HepG2 (cell line): Measurements from ENCODE around the gene LRRC74B. TPM values are rescaled to one million over a fixed set of nuclear protein-coding genes. Genes with fewer than 3 reads are reported as not detected.

Source experiments
- CHD2 ChIP-seq: IDR thresholded peaks from 2 replicates; pipeline ENCODE4 v1.6.1; 2011; ENCODE audit warnings: low read depth, low read length, improper control_type of control experiment
- ETS1 ChIP-seq: sonication (generic); formaldehyde crosslinking; IDR thresholded peaks from 2 replicates; pipeline ENCODE4 v1.4.0; 2020; ENCODE audit warnings: missing genetic modification reagents
- HIVEP1 ChIP-seq: sonication (generic); formaldehyde crosslinking; IDR thresholded peaks from 2 replicates; pipeline ENCODE4 v1.4.0; 2020; ENCODE audit warnings: mild to moderate bottlenecking, missing genetic modification reagents
- ISL2 ChIP-seq: sonication (generic); formaldehyde crosslinking; IDR thresholded peaks from 2 replicates; pipeline ENCODE4 v1.5.0; 2020; ENCODE audit warnings: missing genetic modification reagents
- MED8 ChIP-seq: sonication (generic); formaldehyde crosslinking; IDR thresholded peaks from 2 replicates; pipeline ENCODE4 v1.8.1; 2023; ENCODE audit warnings: mild to moderate bottlenecking, missing genetic modification reagents; ENCODE audit not compliant: insufficient replicate concordance
- MEIS1 ChIP-seq: sonication (generic); formaldehyde crosslinking; IDR thresholded peaks from 2 replicates; pipeline ENCODE4 v1.9.0; 2021; ENCODE audit warnings: mild to moderate bottlenecking, missing genetic modification reagents, moderate library complexity, borderline replicate concordance
- RBAK ChIP-seq: sonication (generic); formaldehyde crosslinking; IDR thresholded peaks from 2 replicates; pipeline ENCODE4 v1.5.1; 2020; ENCODE audit warnings: mild to moderate bottlenecking, missing genetic modification reagents
- SIX4 ChIP-seq: sonication (generic); formaldehyde crosslinking; IDR thresholded peaks from 2 replicates; pipeline ENCODE4 v1.4.0; 2020; ENCODE audit warnings: missing genetic modification reagents
- SMARCE1 ChIP-seq: fragments of 450-650 bp; IDR thresholded peaks from 2 replicates; pipeline ENCODE4 v1.6.1; 2017; ENCODE audit warnings: borderline replicate concordance
- SP5 ChIP-seq: IDR thresholded peaks from 2 replicates; pipeline ENCODE4 v1.6.1; 2016; ENCODE audit warnings: low read depth, borderline replicate concordance
- SRSF1 ChIP-seq: fragments of 200-400 bp; formaldehyde crosslinking; optimal IDR thresholded peaks from 2 replicates; pipeline ENCODE3; 2017; ENCODE audit warnings: mild to moderate bottlenecking, low read depth, low read length, moderate library complexity
- TFDP2 ChIP-seq: sonication (generic); formaldehyde crosslinking; IDR thresholded peaks from 2 replicates; pipeline ENCODE4 v1.4.0; 2020; ENCODE audit warnings: missing genetic modification reagents
- ZBTB25 ChIP-seq: IDR thresholded peaks from 2 replicates; pipeline ENCODE4 v1.6.1; 2018; ENCODE audit warnings: missing genetic modification reagents
- ZNF260 ChIP-seq: sonication (generic); formaldehyde crosslinking; IDR thresholded peaks from 2 replicates; pipeline ENCODE4 v1.4.0; 2020; ENCODE audit warnings: missing genetic modification reagents, low read depth, mild to moderate bottlenecking, borderline replicate concordance
- ZNF292 ChIP-seq: sonication (generic); formaldehyde crosslinking; IDR thresholded peaks from 2 replicates; pipeline ENCODE4 v1.8.1; 2022; ENCODE audit warnings: mild to moderate bottlenecking, low read depth, missing genetic modification reagents, borderline replicate concordance
- ZNF441 ChIP-seq: sonication (generic); formaldehyde crosslinking; IDR thresholded peaks from 2 replicates; pipeline ENCODE4 v1.7.0; 2021; ENCODE audit warnings: missing genetic modification reagents, borderline replicate concordance
- ZNF446 ChIP-seq: sonication (generic); formaldehyde crosslinking; IDR thresholded peaks from 2 replicates; pipeline ENCODE4 v1.5.0; 2020; ENCODE audit warnings: mild to moderate bottlenecking, missing genetic modification reagents
- ZNF879 ChIP-seq: sonication (generic); formaldehyde crosslinking; IDR thresholded peaks from 2 replicates; pipeline ENCODE4 v1.8.1; 2023; ENCODE audit warnings: missing genetic modification reagents
- ZSCAN31 ChIP-seq: sonication (generic); formaldehyde crosslinking; IDR thresholded peaks from 2 replicates; pipeline ENCODE4 v1.5.0; 2020; ENCODE audit warnings: low read depth, mild to moderate bottlenecking, missing genetic modification reagents
- polyA plus RNA-seq, 8 experiments: library from polyadenylated mRNA; depleted of rRNA in 3 of 8; stranded (reverse) in 7 of 8; unstranded in 1 of 8; fragments of >200 nt; fragmentation: Illumina TruSeq in 4 of 8; extraction: Trizol in 4 of 8; gene quantifications; 2 replicates each; pipeline versions ENCODE4 v1.2.1 to v1.2.3, GENCODE V29; 2011 to 2016; ENCODE audit warnings: low read depth in 4 of 8, missing spikeins in 1 of 8, mixed read lengths in 1 of 8; ENCODE audit not compliant: insufficient read depth in 1 of 8
- total RNA-seq, 5 experiments: library from RNA; depleted of rRNA; stranded (reverse); fragments of >200 nt; fragmentation: Illumina TruSeq; extraction: Trizol; gene quantifications; 2 replicates each; pipeline ENCODE4 v1.2.3, GENCODE V29; 2016; ENCODE audit warnings: low read depth in 1 of 5
- TF ChIP-seq, protein P1 (sequence below): IDR thresholded peaks from 2 replicates; pipeline ENCODE4 v1.6.1; 2016; ENCODE audit warnings: missing biosample characterization, missing genetic modification reagents, low read depth
- TF ChIP-seq, protein P2 (sequence below): IDR thresholded peaks from 2 replicates; pipeline ENCODE4 v1.6.1; 2012; ENCODE audit warnings: inconsistent platforms
- TF ChIP-seq, protein P3 (sequence below): sonication (generic); formaldehyde crosslinking; IDR thresholded peaks from 2 replicates; pipeline ENCODE4 v1.5.1; 2020; ENCODE audit warnings: mild to moderate bottlenecking, missing genetic modification reagents

LRRC74B gene
- total and polyA plus RNA-seq, 2 of the 13 experiments (the other 11 are each of a cell fraction or from before 2014, with no cell fraction given), result not detected

GRCh38 chr22:21014726-21015465 is 30.9 kb upstream of the LRRC74B start, which contains the start of gene P2RX6 (continued):
- peak; percentile 87 for TF ChIP-seq SP5
- no peak for TF ChIP-seq ZSCAN31 (CRISPR knock-in tag)
- no peak for TF ChIP-seq ZBTB25 (CRISPR knock-in tag)
- TF ChIP-seq, protein P1, sequence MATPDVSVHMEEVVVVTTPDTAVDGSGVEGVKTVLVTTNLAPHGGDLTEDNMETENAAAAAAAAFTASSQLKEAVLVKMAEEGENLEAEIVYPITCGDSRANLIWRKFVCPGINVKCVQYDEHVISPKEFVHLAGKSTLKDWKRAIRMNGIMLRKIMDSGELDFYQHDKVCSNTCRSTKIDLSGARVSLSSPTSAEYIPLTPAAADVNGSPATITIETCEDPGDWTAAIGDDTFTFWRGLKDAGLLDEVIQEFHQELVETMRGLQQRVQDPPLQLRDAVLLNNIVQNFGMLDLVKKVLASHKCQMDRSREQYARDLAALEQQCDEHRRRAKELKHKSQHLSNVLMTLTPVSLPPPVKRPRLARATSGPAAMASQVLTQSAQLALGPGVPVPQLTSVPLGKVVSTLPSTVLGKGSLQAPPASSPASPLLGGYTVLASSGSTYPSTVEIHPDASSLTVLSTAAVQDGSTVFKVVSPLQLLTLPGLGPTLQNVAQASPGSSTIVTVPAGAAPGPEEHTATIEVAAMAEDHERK (CRISPR knock-in tag), result no peak
- TF ChIP-seq SRSF1, result peak; percentile 46
- TF ChIP-seq, protein P2, sequence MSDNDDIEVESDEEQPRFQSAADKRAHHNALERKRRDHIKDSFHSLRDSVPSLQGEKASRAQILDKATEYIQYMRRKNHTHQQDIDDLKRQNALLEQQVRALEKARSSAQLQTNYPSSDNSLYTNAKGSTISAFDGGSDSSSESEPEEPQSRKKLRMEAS, result peak; percentile 19; the same call in 1 of the 2 replicates
- no peak for TF ChIP-seq CHD2
- no peak for TF ChIP-seq RBAK (CRISPR knock-in tag)
- no peak for TF ChIP-seq ZNF446 (CRISPR knock-in tag)
- no peak for TF ChIP-seq SMARCE1
- no peak for TF ChIP-seq MEIS1 (CRISPR knock-in tag)
- TF ChIP-seq SIX4, result no peak
- TF ChIP-seq HIVEP1 (CRISPR knock-in tag), result no peak
- TF ChIP-seq, protein P3, sequence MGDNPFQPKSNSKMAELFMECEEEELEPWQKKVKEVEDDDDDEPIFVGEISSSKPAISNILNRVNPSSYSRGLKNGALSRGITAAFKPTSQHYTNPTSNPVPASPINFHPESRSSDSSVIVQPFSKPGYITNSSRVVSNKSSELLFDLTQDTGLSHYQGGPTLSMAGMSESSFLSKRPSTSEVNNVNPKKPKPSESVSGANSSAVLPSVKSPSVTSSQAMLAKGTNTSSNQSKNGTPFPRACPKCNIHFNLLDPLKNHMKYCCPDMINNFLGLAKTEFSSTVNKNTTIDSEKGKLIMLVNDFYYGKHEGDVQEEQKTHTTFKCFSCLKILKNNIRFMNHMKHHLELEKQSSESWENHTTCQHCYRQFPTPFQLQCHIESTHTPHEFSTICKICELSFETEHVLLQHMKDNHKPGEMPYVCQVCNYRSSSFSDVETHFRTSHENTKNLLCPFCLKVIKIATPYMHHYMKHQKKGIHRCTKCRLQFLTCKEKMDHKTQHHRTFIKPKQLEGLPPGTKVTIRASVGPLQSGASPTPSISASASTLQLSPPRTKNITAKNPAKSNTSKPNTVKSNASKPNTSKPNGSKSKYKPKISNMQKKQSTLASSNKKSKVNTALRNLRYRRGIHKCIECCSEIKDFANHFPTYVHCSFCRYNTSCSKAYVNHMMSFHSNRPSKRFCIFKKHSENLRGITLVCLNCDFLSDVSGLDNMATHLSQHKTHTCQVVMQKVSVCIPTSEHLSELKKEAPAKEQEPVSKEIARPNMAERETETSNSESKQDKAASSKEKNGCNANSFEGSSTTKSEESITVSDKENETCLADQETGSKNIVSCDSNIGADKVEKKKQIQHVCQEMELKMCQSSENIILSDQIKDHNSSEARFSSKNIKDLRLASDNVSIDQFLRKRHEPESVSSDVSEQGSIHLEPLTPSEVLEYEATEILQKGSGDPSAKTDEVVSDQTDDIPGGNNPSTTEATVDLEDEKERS (CRISPR knock-in tag), result no peak
- TF ChIP-seq ZNF441 (CRISPR knock-in tag), result no peak
- TF ChIP-seq MED8 (CRISPR knock-in tag), result no peak
- TF ChIP-seq ZNF879 (CRISPR knock-in tag), result no peak
- TF ChIP-seq ISL2 (CRISPR knock-in tag), result no peak
- TF ChIP-seq ETS1 (CRISPR knock-in tag), result no peak
- TF ChIP-seq ZNF260 (CRISPR knock-in tag), result no peak
- peak; percentile 75 for TF ChIP-seq ZNF292 (CRISPR knock-in tag)
- no peak for TF ChIP-seq TFDP2 (CRISPR knock-in tag)
